Measurements from ENCODE around the gene PLXDC2.

PLXDC2 gene

DNA sequence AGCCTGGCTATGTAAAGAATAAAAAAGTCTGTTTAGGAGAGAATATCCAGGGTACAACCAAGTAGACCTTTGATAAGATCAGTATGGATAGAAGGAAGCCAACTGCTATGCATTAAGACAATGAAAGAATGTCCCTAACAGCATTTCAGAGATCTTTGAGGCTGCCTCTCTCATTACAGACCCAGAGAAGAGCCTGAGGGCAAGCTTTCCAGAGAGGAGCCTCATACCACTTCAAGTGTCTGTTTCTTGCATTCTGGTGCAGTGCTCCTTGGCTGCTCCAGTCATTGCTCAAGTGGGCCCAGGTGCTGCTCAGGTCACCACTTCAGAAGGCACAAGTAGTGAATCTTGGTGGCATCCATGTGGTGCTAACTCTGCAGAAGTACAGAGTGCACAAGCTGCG lies 514.0 kb downstream of the PLXDC2 start:
- ChIA-PET POLR2A (no interaction called here), CTCF (no interaction called here)
- TF ChIP-seq ZNF624 (tag by site-specific recombination; IDR thresholded peaks at IDR 0.05) (no peak), SCRT1 (tag by site-specific recombination; IDR thresholded peaks at IDR 0.05; ENCODE audit: borderline replicate concordance) (no peak), ZNF830 (tag by site-specific recombination; IDR thresholded peaks at IDR 0.05; ENCODE audit: low read depth) (no peak), SETDB1 (IDR thresholded peaks at IDR 0.05; ENCODE audit: insufficient read length, low read length) (no peak), ZNF785 (tag by site-specific recombination; IDR thresholded peaks at IDR 0.05) (no peak), ZNF571 (tag by site-specific recombination; IDR thresholded peaks at IDR 0.05) (no peak)
- TF ChIP-seq, protein P1, sequence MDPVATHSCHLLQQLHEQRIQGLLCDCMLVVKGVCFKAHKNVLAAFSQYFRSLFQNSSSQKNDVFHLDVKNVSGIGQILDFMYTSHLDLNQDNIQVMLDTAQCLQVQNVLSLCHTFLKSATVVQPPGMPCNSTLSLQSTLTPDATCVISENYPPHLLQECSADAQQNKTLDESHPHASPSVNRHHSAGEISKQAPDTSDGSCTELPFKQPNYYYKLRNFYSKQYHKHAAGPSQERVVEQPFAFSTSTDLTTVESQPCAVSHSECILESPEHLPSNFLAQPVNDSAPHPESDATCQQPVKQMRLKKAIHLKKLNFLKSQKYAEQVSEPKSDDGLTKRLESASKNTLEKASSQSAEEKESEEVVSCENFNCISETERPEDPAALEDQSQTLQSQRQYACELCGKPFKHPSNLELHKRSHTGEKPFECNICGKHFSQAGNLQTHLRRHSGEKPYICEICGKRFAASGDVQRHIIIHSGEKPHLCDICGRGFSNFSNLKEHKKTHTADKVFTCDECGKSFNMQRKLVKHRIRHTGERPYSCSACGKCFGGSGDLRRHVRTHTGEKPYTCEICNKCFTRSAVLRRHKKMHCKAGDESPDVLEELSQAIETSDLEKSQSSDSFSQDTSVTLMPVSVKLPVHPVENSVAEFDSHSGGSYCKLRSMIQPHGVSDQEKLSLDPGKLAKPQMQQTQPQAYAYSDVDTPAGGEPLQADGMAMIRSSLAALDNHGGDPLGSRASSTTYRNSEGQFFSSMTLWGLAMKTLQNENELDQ (tag by site-specific recombination; IDR thresholded peaks at IDR 0.05; ENCODE audit: low read depth) = no peak
- TF ChIP-seq, protein P2, sequence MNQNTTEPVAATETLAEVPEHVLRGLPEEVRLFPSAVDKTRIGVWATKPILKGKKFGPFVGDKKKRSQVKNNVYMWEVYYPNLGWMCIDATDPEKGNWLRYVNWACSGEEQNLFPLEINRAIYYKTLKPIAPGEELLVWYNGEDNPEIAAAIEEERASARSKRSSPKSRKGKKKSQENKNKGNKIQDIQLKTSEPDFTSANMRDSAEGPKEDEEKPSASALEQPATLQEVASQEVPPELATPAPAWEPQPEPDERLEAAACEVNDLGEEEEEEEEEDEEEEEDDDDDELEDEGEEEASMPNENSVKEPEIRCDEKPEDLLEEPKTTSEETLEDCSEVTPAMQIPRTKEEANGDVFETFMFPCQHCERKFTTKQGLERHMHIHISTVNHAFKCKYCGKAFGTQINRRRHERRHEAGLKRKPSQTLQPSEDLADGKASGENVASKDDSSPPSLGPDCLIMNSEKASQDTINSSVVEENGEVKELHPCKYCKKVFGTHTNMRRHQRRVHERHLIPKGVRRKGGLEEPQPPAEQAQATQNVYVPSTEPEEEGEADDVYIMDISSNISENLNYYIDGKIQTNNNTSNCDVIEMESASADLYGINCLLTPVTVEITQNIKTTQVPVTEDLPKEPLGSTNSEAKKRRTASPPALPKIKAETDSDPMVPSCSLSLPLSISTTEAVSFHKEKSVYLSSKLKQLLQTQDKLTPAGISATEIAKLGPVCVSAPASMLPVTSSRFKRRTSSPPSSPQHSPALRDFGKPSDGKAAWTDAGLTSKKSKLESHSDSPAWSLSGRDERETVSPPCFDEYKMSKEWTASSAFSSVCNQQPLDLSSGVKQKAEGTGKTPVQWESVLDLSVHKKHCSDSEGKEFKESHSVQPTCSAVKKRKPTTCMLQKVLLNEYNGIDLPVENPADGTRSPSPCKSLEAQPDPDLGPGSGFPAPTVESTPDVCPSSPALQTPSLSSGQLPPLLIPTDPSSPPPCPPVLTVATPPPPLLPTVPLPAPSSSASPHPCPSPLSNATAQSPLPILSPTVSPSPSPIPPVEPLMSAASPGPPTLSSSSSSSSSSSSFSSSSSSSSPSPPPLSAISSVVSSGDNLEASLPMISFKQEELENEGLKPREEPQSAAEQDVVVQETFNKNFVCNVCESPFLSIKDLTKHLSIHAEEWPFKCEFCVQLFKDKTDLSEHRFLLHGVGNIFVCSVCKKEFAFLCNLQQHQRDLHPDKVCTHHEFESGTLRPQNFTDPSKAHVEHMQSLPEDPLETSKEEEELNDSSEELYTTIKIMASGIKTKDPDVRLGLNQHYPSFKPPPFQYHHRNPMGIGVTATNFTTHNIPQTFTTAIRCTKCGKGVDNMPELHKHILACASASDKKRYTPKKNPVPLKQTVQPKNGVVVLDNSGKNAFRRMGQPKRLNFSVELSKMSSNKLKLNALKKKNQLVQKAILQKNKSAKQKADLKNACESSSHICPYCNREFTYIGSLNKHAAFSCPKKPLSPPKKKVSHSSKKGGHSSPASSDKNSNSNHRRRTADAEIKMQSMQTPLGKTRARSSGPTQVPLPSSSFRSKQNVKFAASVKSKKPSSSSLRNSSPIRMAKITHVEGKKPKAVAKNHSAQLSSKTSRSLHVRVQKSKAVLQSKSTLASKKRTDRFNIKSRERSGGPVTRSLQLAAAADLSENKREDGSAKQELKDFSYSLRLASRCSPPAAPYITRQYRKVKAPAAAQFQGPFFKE (tag by site-specific recombination; IDR thresholded peaks at IDR 0.05; ENCODE audit: borderline replicate concordance) = no peak
- no peaks in the 10 kb centered on the region for H3K4me1 ChIP-seq (ENCODE audit: control insufficient read depth, insufficient read depth, low read length)
- no peak overlapping the region for H3K27ac ChIP-seq (ENCODE audit: extremely low read depth, low read depth, low read length)
- no peak overlapping the region for H3K4me3 ChIP-seq (ENCODE audit: low read depth, low read length)
- H3K36me3 ChIP-seq (ENCODE audit: control insufficient read depth in 2 of 2, insufficient read depth in 1 of 2, low read length in 2 of 2) = no peaks in the 10 kb centered on the region
- H3K9me3 ChIP-seq (ENCODE audit: control insufficient read depth, insufficient read depth, low read depth, low read length) = no peaks in the 10 kb centered on the region

DNA sequence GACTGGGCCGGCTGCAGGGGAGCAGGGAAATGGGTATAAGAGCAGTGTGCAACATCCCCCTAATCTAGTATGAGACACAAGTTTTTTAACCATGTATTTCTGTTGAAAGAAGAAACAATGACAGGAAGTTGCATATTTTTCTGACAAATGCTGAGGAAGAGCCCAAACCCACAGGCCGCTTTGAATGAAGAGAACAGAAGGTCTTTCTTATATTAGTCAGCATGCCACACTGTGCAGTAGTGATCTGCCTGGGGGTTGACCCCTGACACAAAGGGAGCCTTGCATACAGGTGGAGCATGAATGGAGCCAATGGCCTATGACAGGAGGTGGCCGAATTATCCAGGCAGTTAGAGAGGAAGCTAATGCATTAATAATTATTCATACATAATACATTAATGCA lies 518.3 kb downstream of the PLXDC2 start:
- no peaks in the 10 kb centered on the region for H3K36me3 ChIP-seq (ENCODE audit: control insufficient read depth in 2 of 2, insufficient read depth in 1 of 2, low read length in 2 of 2)
- no peaks in the 10 kb centered on the region for H3K4me1 ChIP-seq (ENCODE audit: control insufficient read depth, insufficient read depth, low read length)
- H3K27ac ChIP-seq (ENCODE audit: extremely low read depth, low read depth, low read length) = no peak overlapping the region
- H3K4me3 ChIP-seq (ENCODE audit: low read depth, low read length) = no peak overlapping the region
- POLR2A ChIA-PET = no interaction called here
- H3K9me3 ChIP-seq (ENCODE audit: control insufficient read depth, insufficient read depth, low read depth, low read length) = no peaks in the 10 kb centered on the region
- CTCF ChIA-PET = no interaction called here
- TF ChIP-seq ZFHX2 (tag by site-specific recombination; conservative IDR thresholded peaks at IDR 0.05) (no peak), ZNF529 (tag by site-specific recombination; IDR thresholded peaks at IDR 0.05; ENCODE audit: insufficient replicate concordance) (no peak), ZNF561 (tag by site-specific recombination; IDR thresholded peaks at IDR 0.05; ENCODE audit: borderline replicate concordance) (no peak), ZNF133 (tag by site-specific recombination; IDR thresholded peaks at IDR 0.05) (no peak), ZSCAN23 (tag by site-specific recombination; IDR thresholded peaks at IDR 0.05) (no peak), PRDM1 (tag by site-specific recombination; IDR thresholded peaks at IDR 0.05) (no peak), GLIS1 (tag by site-specific recombination; IDR thresholded peaks at IDR 0.05) (no peak), HOXC10 (CRISPR knock-in tag; IDR thresholded peaks at IDR 0.05) (no peak), BCL11A (tag by site-specific recombination; IDR thresholded peaks at IDR 0.05; ENCODE audit: low read depth) (no peak)
- TF ChIP-seq, protein P3, sequence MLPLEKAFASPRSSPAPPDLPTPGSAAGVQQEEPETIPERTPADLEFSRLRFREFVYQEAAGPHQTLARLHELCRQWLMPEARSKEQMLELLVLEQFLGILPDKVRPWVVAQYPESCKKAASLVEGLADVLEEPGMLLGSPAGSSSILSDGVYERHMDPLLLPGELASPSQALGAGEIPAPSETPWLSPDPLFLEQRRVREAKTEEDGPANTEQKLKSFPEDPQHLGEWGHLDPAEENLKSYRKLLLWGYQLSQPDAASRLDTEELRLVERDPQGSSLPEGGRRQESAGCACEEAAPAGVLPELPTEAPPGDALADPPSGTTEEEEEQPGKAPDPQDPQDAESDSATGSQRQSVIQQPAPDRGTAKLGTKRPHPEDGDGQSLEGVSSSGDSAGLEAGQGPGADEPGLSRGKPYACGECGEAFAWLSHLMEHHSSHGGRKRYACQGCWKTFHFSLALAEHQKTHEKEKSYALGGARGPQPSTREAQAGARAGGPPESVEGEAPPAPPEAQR (tag by site-specific recombination; IDR thresholded peaks at IDR 0.05) = no peak
- TF ChIP-seq, protein P4, sequence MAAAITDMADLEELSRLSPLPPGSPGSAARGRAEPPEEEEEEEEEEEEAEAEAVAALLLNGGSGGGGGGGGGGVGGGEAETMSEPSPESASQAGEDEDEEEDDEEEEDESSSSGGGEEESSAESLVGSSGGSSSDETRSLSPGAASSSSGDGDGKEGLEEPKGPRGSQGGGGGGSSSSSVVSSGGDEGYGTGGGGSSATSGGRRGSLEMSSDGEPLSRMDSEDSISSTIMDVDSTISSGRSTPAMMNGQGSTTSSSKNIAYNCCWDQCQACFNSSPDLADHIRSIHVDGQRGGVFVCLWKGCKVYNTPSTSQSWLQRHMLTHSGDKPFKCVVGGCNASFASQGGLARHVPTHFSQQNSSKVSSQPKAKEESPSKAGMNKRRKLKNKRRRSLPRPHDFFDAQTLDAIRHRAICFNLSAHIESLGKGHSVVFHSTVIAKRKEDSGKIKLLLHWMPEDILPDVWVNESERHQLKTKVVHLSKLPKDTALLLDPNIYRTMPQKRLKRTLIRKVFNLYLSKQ (tag by site-specific recombination; IDR thresholded peaks at IDR 0.05; ENCODE audit: borderline replicate concordance) = no peak
- TF ChIP-seq, protein P5, sequence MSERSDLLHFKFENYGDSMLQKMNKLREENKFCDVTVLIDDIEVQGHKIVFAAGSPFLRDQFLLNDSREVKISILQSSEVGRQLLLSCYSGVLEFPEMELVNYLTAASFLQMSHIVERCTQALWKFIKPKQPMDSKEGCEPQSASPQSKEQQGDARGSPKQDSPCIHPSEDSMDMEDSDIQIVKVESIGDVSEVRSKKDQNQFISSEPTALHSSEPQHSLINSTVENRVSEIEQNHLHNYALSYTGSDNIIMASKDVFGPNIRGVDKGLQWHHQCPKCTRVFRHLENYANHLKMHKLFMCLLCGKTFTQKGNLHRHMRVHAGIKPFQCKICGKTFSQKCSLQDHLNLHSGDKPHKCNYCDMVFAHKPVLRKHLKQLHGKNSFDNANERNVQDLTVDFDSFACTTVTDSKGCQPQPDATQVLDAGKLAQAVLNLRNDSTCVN (tag by site-specific recombination; optimal IDR thresholded peaks at IDR 0.05) = no peak
- TF ChIP-seq, protein P6, sequence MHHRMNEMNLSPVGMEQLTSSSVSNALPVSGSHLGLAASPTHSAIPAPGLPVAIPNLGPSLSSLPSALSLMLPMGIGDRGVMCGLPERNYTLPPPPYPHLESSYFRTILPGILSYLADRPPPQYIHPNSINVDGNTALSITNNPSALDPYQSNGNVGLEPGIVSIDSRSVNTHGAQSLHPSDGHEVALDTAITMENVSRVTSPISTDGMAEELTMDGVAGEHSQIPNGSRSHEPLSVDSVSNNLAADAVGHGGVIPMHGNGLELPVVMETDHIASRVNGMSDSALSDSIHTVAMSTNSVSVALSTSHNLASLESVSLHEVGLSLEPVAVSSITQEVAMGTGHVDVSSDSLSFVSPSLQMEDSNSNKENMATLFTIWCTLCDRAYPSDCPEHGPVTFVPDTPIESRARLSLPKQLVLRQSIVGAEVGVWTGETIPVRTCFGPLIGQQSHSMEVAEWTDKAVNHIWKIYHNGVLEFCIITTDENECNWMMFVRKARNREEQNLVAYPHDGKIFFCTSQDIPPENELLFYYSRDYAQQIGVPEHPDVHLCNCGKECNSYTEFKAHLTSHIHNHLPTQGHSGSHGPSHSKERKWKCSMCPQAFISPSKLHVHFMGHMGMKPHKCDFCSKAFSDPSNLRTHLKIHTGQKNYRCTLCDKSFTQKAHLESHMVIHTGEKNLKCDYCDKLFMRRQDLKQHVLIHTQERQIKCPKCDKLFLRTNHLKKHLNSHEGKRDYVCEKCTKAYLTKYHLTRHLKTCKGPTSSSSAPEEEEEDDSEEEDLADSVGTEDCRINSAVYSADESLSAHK (tag by site-specific recombination; IDR thresholded peaks at IDR 0.05) = no peak
